GM18502 (cell line): Measurements from ENCODE around the gene ABHD5.

Experiments
- ATAC-seq: cut with Tn5 transposase; IDR thresholded peaks from one replicate; pipeline ENCODE4 v1.9.1; 2021; ENCODE audit warnings: mild to moderate bottlenecking; ENCODE audit not compliant: unreplicated experiment, poor library complexity

ABHD5 gene

DNA sequence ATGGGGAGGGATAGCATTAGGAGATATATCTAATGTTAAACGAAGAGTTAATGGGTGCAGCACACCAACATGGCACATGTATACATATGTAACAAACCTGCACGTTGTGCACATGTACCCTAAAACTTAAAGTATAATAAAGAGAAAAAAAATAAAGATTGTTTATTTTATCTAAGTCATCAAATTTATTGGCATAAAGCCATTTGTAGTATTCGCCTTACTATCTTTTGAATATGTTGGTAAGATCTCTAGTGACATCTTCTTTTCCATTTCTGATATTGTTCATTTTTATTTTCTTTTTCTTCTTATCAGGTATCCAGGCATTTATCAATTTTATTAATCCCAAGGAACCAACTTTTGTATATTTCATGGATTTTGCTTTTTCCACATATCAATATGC lies 5.8 kb upstream of the ABHD5 start:
- no peak for ATAC-seq

DNA sequence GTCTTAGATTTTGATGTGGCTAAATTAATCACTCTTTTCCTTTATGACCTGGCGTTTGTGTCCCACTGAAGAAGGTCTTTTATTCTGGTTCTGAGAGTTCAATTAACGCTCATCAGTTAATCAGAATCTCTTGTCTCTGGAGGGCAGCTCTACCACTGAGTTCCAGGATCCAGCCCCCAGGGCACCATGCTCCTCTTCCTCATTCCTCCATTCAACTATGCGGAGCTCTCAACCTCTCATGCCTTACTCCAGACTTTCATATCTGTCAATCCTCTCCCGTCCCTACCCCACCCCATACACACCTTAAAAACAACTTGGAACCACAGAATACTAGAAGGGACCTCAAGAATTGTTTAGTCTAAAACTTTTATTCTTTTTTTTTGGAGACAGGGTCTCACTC lies 4.8 kb upstream of the ABHD5 start:
- ATAC-seq = no peak

DNA sequence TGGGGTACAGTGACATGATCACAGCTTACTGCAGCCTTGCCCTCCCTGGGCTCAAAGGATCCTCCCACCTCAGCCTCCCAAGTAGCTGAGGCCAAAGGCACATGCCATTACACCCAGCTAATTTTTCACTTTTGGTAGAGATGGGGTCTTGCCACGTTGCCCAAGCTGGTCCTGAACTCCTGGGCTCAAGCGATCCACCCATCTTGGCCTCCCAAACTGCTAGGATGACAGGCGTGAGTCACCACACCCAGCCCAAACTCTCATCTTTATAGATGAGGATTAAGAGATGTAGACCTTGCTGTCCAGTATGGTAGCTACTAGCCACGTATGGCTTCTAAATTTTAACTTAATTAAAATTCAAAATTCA lies 4.4 kb upstream of the ABHD5 start:
- no peak for ATAC-seq

DNA sequence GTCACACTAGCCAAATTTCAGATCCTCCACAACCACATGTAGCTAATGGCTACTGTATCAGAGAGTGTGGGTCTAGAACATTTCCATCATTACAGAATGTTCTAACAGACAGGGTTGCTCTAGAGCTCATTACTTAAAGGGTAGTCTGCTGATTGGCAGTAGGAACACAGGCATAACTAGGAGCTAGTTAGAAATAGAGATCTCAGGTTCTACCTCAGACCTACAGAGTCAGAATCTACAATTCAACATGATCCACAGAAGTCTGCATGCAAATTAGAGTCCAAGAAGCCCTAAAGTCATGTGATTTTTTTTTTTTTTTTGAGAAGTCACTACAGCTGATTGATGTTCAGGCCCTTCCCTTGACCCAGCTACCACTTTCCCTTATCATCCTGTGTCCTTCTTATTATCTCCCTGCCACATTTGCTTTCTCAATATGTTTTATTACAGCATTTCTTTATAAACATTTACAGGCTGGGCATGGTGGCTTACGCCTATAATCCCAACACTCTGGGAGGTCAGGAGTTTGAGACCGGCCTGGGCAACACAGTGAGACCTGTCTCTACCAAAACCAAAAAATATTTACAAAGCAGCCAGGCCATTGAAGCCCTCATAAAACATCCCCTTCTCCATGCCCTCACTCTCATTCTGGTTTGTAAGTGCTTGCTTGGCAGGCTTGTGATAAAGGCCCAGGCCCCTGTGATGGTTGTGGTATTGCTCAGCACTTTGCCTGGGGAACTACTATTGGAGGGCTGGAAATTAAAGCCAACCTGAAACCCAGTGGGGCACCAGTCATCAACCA lies 3.8 kb upstream of the ABHD5 start:
- no peak for ATAC-seq

- no peak for ATAC-seq
These were observed 3.3 kb upstream of the ABHD5 start for GRCh38 chr3:43687499-43687811.

- no peak for ATAC-seq
These were observed 2.5 kb upstream of the ABHD5 start for GRCh38 chr3:43688245-43688650.

DNA sequence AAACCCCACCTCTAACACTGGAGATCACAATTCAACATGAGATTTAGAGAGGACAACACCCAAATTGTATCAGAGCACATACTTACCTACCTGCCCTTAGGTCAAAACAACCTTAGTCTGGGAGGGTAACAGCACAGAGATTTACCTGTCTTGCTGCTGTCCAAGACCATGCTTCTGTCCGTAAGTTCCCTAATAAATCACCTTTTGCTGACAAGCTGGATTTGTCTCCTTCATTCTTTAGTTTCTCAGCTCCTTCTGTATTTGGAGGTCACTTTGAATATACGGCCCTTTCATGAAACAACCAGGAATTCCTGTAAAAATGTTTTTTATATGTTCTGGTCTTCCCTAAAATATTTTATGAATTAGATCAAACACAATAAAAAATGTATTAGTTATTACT lies 1.6 kb upstream of the ABHD5 start:
- no peak for ATAC-seq

GRCh38 chr3:43689766-43690399 lies 855 bp upstream of the ABHD5 start:
- ATAC-seq = no peak

DNA sequence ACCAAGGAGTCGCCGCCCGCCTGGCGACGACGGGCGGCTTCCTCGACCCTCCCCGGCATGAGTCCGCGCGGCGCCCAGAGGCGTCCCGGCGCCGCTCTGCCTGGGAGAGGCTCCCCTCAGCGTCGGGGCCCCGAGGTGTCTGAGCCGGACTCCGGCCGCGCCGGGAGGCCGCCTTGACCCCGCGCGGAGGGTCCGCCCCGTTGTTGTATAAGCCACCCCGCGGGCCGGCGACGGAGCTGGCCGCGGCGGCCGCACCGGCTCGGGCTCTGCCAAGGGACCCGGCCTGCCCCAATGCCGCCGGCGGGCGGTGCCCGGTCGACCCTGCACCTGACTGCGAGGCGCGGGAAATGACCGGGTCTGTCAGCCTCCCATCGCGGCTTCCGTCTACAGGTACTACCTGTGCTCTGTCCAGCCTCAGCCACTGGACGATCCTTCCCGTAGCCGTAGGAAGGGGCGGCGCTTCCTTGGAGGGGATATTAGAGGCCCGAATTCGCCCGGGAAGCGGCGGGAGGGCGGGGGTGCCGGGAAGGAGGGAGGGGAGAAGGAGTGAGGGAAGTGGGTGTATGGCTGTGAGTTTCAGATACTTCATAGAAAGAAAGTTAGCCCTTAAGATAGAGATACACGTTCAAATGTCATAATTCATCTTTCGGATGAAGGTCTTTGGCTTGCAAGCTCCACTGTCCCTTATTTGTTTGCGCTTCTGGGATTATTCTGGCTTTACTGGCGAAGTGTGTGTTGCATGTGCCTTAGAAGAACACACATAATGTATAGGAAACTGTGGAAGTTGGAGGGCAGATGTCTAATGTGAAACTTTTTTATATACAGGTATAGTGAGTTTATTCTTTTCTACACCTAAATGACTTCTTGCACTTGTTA lies 620 bp downstream of the ABHD5 start:
- ATAC-seq = peak; percentile 49

GRCh38 chr3:43692085-43692855 lies 1.5 kb downstream of the ABHD5 start:
- ATAC-seq = no peak

GRCh38 chr3:43692971-43693370 lies 2.2 kb downstream of the ABHD5 start:
- no peak for ATAC-seq

GRCh38 chr3:43693594-43693993 lies 2.9 kb downstream of the ABHD5 start:
- ATAC-seq = no peak

DNA sequence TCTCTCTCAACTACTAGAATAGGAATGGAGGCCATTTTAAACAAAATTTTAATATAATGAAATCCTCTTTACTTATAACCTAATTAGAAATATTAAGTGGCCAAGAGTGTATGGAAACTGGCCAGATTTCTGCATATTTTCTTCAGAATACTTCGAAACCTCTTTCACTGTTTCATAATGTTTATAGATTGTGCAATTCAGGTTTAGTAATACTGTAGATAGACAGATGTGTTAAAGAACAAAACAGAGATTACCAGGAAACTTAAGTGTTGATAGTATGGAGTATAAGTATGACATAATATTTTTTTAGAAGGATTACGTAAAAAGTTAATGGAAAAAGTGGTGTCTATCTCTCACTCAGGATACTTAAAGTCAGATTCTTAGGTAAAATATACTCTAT lies 4.7 kb downstream of the ABHD5 start:
- ATAC-seq = no peak

GRCh38 chr3:43695863-43696262 lies 5.1 kb downstream of the ABHD5 start:
- no peak for ATAC-seq

GRCh38 chr3:43696441-43696840 lies 5.7 kb downstream of the ABHD5 start:
- ATAC-seq = no peak

GRCh38 chr3:43696881-43697280 lies 6.1 kb downstream of the ABHD5 start:
- no peak for ATAC-seq

DNA sequence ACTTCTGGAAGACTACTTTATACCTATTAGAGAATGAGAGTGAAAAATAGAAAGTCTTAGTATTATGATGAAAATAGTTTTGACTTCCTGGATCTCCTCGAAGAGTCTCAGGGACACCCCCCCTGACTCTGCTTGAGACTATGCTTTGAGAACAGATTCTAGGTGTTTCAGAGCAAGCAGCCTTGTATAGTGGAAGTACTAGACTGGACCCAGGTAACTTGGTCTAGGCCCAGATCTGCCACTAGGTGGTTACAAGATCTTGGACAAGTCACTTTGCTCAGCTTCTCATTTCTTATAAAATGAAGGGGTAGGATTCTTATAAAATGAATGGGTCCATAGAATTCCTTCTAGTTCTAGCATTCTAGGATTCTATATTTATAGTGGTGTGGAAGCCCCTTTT lies 9.1 kb downstream of the ABHD5 start:
- ATAC-seq = peak; percentile 85

DNA sequence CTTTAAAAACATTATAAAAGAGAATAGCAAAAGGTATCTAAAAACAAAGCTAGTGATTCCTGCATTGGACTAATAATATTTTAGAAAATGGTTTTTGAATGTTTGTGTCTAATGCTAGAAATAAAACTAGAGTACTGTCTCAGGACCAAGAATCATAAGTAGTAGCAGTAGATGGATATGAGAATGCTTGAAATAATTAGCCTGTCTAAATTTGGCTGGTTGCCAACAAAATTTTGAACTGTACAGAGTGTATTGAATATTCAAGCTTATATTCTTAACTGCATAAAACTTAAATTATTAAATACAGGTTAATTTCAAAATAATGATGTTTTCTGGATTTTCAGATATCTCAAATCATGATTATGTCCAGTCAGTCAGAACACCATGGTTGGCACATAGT lies 14.0 kb downstream of the ABHD5 start:
- ATAC-seq = no peak

- no peak for ATAC-seq
These were observed 15.6 kb downstream of the ABHD5 start for GRCh38 chr3:43706342-43706741.

DNA sequence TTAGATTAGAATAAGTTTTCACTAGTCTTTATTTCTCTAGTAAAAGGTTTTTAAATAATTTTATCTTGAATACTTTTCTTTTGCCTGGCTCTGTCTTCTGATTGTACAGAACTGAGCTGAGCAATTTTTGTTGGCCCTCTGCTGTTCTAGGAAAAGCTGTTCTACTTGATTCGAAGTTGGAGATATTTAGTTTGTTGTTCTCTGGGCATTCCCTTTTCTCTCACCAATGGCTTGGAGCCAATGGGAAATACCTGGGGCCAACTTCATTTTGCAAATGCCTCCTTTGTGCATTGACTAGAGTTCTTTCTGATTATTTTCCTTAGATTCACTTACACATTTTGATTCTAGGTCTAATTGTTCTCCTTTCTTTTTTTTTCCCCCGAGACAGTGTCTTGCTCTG lies 16.5 kb downstream of the ABHD5 start:
- ATAC-seq = no peak

DNA sequence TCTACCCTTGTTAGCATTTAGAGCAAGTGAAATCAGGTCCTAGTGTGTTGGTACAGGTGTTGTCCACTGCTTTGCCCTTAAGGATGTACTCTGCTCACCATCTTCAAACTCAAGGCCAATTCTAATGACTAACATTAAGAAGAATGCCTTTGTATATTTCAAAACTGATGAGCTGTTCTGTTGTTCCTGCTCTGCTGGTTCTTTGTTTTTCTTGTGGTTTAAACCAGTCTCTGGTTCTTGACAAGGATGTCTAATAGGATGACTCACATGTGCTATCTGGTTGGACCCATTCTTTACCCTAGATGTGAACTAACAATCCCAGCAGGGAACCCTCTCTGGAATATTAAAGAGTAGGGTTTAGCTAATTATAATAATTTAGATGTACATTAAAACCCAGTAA lies 17.3 kb downstream of the ABHD5 start:
- no peak for ATAC-seq
